ENCODE results near the gene IGSF21. TPM values are rescaled to one million over a fixed set of nuclear protein-coding genes. Genes with fewer than 3 reads are reported as not detected.

IGSF21 gene
- total and polyA plus RNA-seq, 2 of the 8 experiments (the other 6 are each of a cell fraction or from before 2014, with no cell fraction given): 22.5 to 28.5 TPM

- no peak for TF ChIP-seq GABPA (IDR thresholded peaks at IDR 0.05; ENCODE audit: borderline replicate concordance, insufficient read depth, low read length)
- no peak for TF ChIP-seq ASH2L (IDR thresholded peaks at IDR 0.05; ENCODE audit: low read length)
- no peak for TF ChIP-seq RBBP5 (IDR thresholded peaks at IDR 0.05; ENCODE audit: borderline replicate concordance, low read depth, low read length)
Observed at GRCh38 chr1:18069903-18070302, 37.7 kb upstream of the IGSF21 start (continued).
